Measurements from ENCODE around the gene PDE4D. TPM values are rescaled to one million over a fixed set of nuclear protein-coding genes. Genes with fewer than 3 reads are reported as not detected.
A peak's percentile ranks its signal among the peaks of the same experiment; 100 is the strongest.

The PDE4D gene
- total RNA-seq, 1 donor from 2014 or later = 14.2 TPM

GRCh38 chr5:59040024-59040803 is 853.3 kb downstream of the PDE4D start:
- Mint-ChIP-seq H3K36me3 (ENCODE audit: low read depth, unreplicated experiment) (no peaks in the 10 kb centered on the region), H3K4me3 (ENCODE audit: unreplicated experiment) (peak overlapping the region; percentile 29), H3K4me1 (ENCODE audit: low read depth, unreplicated experiment) (peaks cover 27% of the 10 kb centered on the region), H3K27me3 (ENCODE audit: low read depth, unreplicated experiment) (no peaks in the 10 kb centered on the region), H3K27ac (ENCODE audit: unreplicated experiment) (no peak overlapping the region), H3K9me3 (ENCODE audit: unreplicated experiment) (no peaks in the 10 kb centered on the region)
- Histone ChIP-seq H3K4me1 (ENCODE audit: insufficient read depth, low read length) (peaks cover 31% of the 10 kb centered on the region), H4K20me1 (ENCODE audit: insufficient read depth, low read length) (no peaks in the 10 kb centered on the region), H3K27ac (ENCODE audit: low read depth, low read length) (no peak overlapping the region), H3K79me2 (ENCODE audit: insufficient read depth, low read length) (no peaks in the 10 kb centered on the region), H3K9me3 (ENCODE audit: insufficient read depth, low read depth, low read length) (no peaks in the 10 kb centered on the region), H3K9ac (ENCODE audit: low read length) (peak overlapping the region; percentile 85), H3K27me3 (ENCODE audit: insufficient read depth, low read length) (peaks cover 5% of the 10 kb centered on the region), H3K4me2 (ENCODE audit: low read length) (peak overlapping the region; percentile 94), H3K4me3 (ENCODE audit: insufficient read depth, low read depth, low read length) (peak overlapping the region; percentile 69), H3K36me3 (ENCODE audit: insufficient read depth, low read length) (no peaks in the 10 kb centered on the region), H2AFZ (ENCODE audit: low read depth, low read length) (peak overlapping the region; percentile 82)
- DNase-seq (ENCODE audit: low read depth) (no peak), FAIRE-seq (no peak)
- no peak for TF ChIP-seq EZH2 (IDR thresholded peaks at IDR 0.05; ENCODE audit: insufficient read depth, low read length)

GRCh38 chr5:59039296-59040023 is 854.1 kb downstream of the PDE4D start:
- Histone ChIP-seq H3K4me2 (ENCODE audit: low read length) (peak overlapping the region; percentile 94), H4K20me1 (ENCODE audit: insufficient read depth, low read length) (no peaks in the 10 kb centered on the region), H3K27me3 (ENCODE audit: insufficient read depth, low read length) (peaks cover 5% of the 10 kb centered on the region), H3K9me3 (ENCODE audit: insufficient read depth, low read depth, low read length) (no peaks in the 10 kb centered on the region), H3K36me3 (ENCODE audit: insufficient read depth, low read length) (no peaks in the 10 kb centered on the region), H3K9ac (ENCODE audit: low read length) (peak overlapping the region; percentile 85), H3K79me2 (ENCODE audit: insufficient read depth, low read length) (no peaks in the 10 kb centered on the region), H3K4me1 (ENCODE audit: insufficient read depth, low read length) (peaks cover 31% of the 10 kb centered on the region), H2AFZ (ENCODE audit: low read depth, low read length) (peak overlapping the region; percentile 82), H3K27ac (ENCODE audit: low read depth, low read length) (no peak overlapping the region), H3K4me3 (ENCODE audit: insufficient read depth, low read depth, low read length) (peak overlapping the region; percentile 69)
- peak; percentile 64 for DNase-seq (ENCODE audit: low read depth)
- Mint-ChIP-seq H3K4me1 (ENCODE audit: low read depth, unreplicated experiment) (peaks cover 27% of the 10 kb centered on the region), H3K9me3 (ENCODE audit: unreplicated experiment) (no peaks in the 10 kb centered on the region), H3K36me3 (ENCODE audit: low read depth, unreplicated experiment) (no peaks in the 10 kb centered on the region), H3K27ac (ENCODE audit: unreplicated experiment) (peak overlapping the region; percentile 81), H3K4me3 (ENCODE audit: unreplicated experiment) (peak overlapping the region; percentile 91), H3K27me3 (ENCODE audit: low read depth, unreplicated experiment) (no peaks in the 10 kb centered on the region)
- TF ChIP-seq EZH2 (IDR thresholded peaks at IDR 0.05; ENCODE audit: insufficient read depth, low read length) (no peak), CTCF (IDR thresholded peaks at IDR 0.05; ENCODE audit: insufficient read depth, low read depth, low read length) (no peak)
- FAIRE-seq = no peak

- H3K4me3 Mint-ChIP-seq (ENCODE audit: unreplicated experiment) = peak overlapping the region; percentile 91
- DNase-seq (ENCODE audit: low read depth) = no peak
- no peak overlapping the region for H3K27ac ChIP-seq (ENCODE audit: low read depth, low read length)
- H3K4me3 ChIP-seq (ENCODE audit: insufficient read depth, low read depth, low read length) = peak overlapping the region; percentile 69
- H4K20me1 ChIP-seq (ENCODE audit: insufficient read depth, low read length) = no peaks in the 10 kb centered on the region
- peaks cover 5% of the 10 kb centered on the region for H3K27me3 ChIP-seq (ENCODE audit: insufficient read depth, low read length)
- peaks cover 30% of the 10 kb centered on the region for H3K4me1 Mint-ChIP-seq (ENCODE audit: low read depth, unreplicated experiment)
- peak overlapping the region; percentile 85 for H3K9ac ChIP-seq (ENCODE audit: low read length)
- peak overlapping the region; percentile 82 for H2AFZ ChIP-seq (ENCODE audit: low read depth, low read length)
- H3K36me3 ChIP-seq (ENCODE audit: insufficient read depth, low read length) = no peaks in the 10 kb centered on the region
- H3K36me3 Mint-ChIP-seq (ENCODE audit: low read depth, unreplicated experiment) = no peaks in the 10 kb centered on the region
- H3K4me2 ChIP-seq (ENCODE audit: low read length) = peak overlapping the region; percentile 94
- H3K9me3 Mint-ChIP-seq (ENCODE audit: unreplicated experiment) = no peaks in the 10 kb centered on the region
- TF ChIP-seq CTCF (IDR thresholded peaks at IDR 0.05; ENCODE audit: insufficient read depth, low read depth, low read length) (no peak), EZH2 (IDR thresholded peaks at IDR 0.05; ENCODE audit: insufficient read depth, low read length) (no peak)
- no peaks in the 10 kb centered on the region for H3K9me3 ChIP-seq (ENCODE audit: insufficient read depth, low read depth, low read length)
- H3K27me3 Mint-ChIP-seq (ENCODE audit: low read depth, unreplicated experiment) = no peaks in the 10 kb centered on the region
- no peak for FAIRE-seq
- no peaks in the 10 kb centered on the region for H3K79me2 ChIP-seq (ENCODE audit: insufficient read depth, low read length)
- peak overlapping the region; percentile 87 for H3K27ac Mint-ChIP-seq (ENCODE audit: unreplicated experiment)
- H3K4me1 ChIP-seq (ENCODE audit: insufficient read depth, low read length) = peaks cover 31% of the 10 kb centered on the region
Measured at GRCh38 chr5:59038798-59039295, 854.7 kb downstream of the PDE4D start.

Measured in astrocyte (in vitro differentiated cells and primary cell).